Fibroblast of villous mesenchyme (primary cell): Measurements from ENCODE around the gene KYAT1. TPM values are rescaled to one million over a fixed set of nuclear protein-coding genes. Genes with fewer than 3 reads are reported as not detected.

Experiments used
- DNase-seq: peaks from one replicate; pipeline ENCODE4 v3.0.0-alpha.2; 2010; ENCODE audit warnings: low read depth
- H3K4me3 ChIP-seq: 2 replicates; pipeline ENCODE4 v1.5.1; 2011; ENCODE audit warnings: low read depth, mild to moderate bottlenecking, low read length
- CTCF ChIP-seq: IDR thresholded peaks from 2 replicates; pipeline ENCODE4 v1.5.1; 2012; ENCODE audit warnings: low read depth, mild to moderate bottlenecking, low read length; ENCODE audit not compliant: insufficient read depth
- total RNA-seq: library from RNA; depleted of rRNA; stranded (reverse); fragments of >200 nt; gene quantifications from 2 replicates; pipeline ENCODE4 v1.2.3, GENCODE V29; 2012

KYAT1 gene
- total RNA-seq, 1 donor: 11.2 TPM

GRCh38 chr9:128901822-128902221 lies 20.1 kb upstream of the KYAT1 start:
- DNase-seq: no peak
- no peak overlapping the region for H3K4me3 ChIP-seq
- TF ChIP-seq CTCF: no peak

GRCh38 chr9:128901379-128901778 lies 19.6 kb upstream of the KYAT1 start:
- no peak for DNase-seq
- TF ChIP-seq CTCF: no peak
- H3K4me3 ChIP-seq: no peak overlapping the region

- no peak overlapping the region for H3K4me3 ChIP-seq
- DNase-seq: no peak
- TF ChIP-seq CTCF: no peak
Measured at GRCh38 chr9:128899566-128900322, 18.0 kb upstream of the KYAT1 start.

GRCh38 chr9:128898845-128899565 lies 17.3 kb upstream of the KYAT1 start:
- no peak for TF ChIP-seq CTCF
- no peak overlapping the region for H3K4me3 ChIP-seq
- DNase-seq: no peak

GRCh38 chr9:128898382-128898781 lies 16.6 kb upstream of the KYAT1 start:
- no peak overlapping the region for H3K4me3 ChIP-seq
- no peak for TF ChIP-seq CTCF
- no peak for DNase-seq

- DNase-seq: no peak
- H3K4me3 ChIP-seq: no peak overlapping the region
- TF ChIP-seq CTCF: no peak
Measured at GRCh38 chr9:128895556-128895955, 13.8 kb upstream of the KYAT1 start.
